GM10248 (cell line): ENCODE results near the gene PCBD1.

Source experiments
- CTCF ChIA-PET: fragments of 300-600 bp; sonication (Branson Sonifier 250); formaldehyde crosslinking; extraction: SDS; loops from one replicate; lab custom pipeline; 2021; ENCODE audit warnings: antibody characterized with exemption; lab: Yijun Ruan, JAX
- POLR2A ChIA-PET: fragments of 350-650 bp; sonication (Branson Sonifier 250); formaldehyde crosslinking; extraction: SDS; loops from one replicate; lab custom pipeline; 2020; ENCODE audit warnings: antibody characterized with exemption; lab: Yijun Ruan, JAX
- DNase-seq: peaks from one replicate; pipeline ENCODE4 v3.0.0; 2012; ENCODE audit errors: extremely low spot score
- TF ChIP-seq, protein P1 (sequence below): IDR thresholded peaks from 2 replicates; pipeline ENCODE4 v1.5.1; 2012; ENCODE audit warnings: mild to moderate bottlenecking, low read depth; ENCODE audit errors: extremely low read depth, missing control alignments, control extremely low read depth

PCBD1 gene

GRCh38 chr10:70887804-70888800 is at the start of gene PCBD1:
PCBD1 (minus strand) TSS chr10:70888565; CDS start chr10:70888533, 32 bp downstream.
- CTCF ChIA-PET: interaction anchor here (0.7 to 3.0 kb wide), 7 partner anchors 8 to 337 kb away, joined by 3 to 12 read pairs (median 3); partner anchors contain the start of gene SGPL1
- DNase-seq: peak; percentile 87
- POLR2A ChIA-PET: no interaction called here
- TF ChIP-seq, protein P1, sequence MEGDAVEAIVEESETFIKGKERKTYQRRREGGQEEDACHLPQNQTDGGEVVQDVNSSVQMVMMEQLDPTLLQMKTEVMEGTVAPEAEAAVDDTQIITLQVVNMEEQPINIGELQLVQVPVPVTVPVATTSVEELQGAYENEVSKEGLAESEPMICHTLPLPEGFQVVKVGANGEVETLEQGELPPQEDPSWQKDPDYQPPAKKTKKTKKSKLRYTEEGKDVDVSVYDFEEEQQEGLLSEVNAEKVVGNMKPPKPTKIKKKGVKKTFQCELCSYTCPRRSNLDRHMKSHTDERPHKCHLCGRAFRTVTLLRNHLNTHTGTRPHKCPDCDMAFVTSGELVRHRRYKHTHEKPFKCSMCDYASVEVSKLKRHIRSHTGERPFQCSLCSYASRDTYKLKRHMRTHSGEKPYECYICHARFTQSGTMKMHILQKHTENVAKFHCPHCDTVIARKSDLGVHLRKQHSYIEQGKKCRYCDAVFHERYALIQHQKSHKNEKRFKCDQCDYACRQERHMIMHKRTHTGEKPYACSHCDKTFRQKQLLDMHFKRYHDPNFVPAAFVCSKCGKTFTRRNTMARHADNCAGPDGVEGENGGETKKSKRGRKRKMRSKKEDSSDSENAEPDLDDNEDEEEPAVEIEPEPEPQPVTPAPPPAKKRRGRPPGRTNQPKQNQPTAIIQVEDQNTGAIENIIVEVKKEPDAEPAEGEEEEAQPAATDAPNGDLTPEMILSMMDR: no peak

- DNase-seq: no peak
- TF ChIP-seq, protein P1: no peak
- POLR2A ChIA-PET: no interaction called here
- CTCF ChIA-PET: interaction anchor here (2.0 kb wide), 1 partner anchor 11 kb away, joined by 5 read pairs; no protein-coding TSS in a partner anchor
These were observed 49.3 kb upstream of the PCBD1 start for GRCh38 chr10:70937661-70938060.

- ChIA-PET CTCF (interaction anchor here (1.2 to 2.0 kb wide), 2 partner anchors 9 to 11 kb away, joined by 3 to 5 read pairs; no protein-coding TSS in a partner anchor), POLR2A (no interaction called here)
- TF ChIP-seq, protein P1: no peak
- DNase-seq: no peak
These were observed 47.7 kb upstream of the PCBD1 start for GRCh38 chr10:70936111-70936510.

DNA sequence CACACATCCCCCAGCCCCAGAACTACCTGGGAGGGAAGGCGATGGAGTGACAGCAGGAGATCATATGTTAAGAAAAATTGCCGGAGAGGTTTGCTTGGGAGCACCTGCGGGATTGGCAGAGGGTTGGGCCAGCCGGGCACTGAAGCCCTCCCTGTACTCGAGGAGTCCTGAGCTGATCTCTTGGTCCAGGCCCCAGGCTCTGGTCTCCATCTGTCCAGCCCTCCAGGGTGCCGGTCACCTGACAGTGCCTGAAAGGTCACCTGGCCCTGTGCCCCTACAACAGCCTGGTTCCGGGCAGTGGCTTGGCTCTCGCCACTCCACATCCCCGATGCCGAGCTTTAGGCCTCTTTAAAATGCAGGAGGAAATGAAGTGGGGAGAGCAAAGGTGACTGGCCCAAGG is 47.3 kb upstream of the PCBD1 start:
- CTCF ChIA-PET: interaction anchor here (2.0 kb wide), 1 partner anchor 9 kb away, joined by 5 read pairs; no protein-coding TSS in a partner anchor
- POLR2A ChIA-PET: no interaction called here

DNA sequence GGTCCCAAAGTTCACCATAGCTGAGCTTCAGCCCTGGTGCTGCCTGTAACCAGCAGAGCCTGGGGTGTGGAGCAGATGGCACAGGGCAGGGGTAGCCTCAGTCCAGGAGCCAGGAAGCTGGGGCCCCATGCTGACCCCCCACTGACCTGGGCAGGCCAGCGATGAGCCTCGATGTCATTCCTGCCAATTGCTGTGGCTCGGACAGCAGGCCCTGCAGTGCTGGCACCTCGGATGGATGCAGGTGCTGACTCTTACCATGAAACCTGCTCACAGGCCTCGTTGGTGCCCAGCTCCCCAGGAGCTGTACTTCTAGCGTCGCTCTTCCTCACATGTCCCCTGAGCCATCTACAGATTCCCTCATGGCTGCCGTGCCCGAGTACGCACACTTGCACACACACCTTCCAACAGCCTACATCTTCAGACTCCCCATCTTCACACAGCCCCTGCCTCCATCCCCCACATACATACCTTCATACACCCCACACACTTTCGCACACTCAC is 46.8 kb upstream of the PCBD1 start:
- ChIA-PET CTCF (interaction anchor here (0.8 kb wide), 1 partner anchor 10 kb away, joined by 3 read pairs; no protein-coding TSS in a partner anchor), POLR2A (no interaction called here)
- no peak for DNase-seq
- TF ChIP-seq, protein P1: no peak

More for the DNA sequence above, 47.3 kb upstream of the PCBD1 start:
- TF ChIP-seq, protein P1: no peak
- no peak for DNase-seq

DNA sequence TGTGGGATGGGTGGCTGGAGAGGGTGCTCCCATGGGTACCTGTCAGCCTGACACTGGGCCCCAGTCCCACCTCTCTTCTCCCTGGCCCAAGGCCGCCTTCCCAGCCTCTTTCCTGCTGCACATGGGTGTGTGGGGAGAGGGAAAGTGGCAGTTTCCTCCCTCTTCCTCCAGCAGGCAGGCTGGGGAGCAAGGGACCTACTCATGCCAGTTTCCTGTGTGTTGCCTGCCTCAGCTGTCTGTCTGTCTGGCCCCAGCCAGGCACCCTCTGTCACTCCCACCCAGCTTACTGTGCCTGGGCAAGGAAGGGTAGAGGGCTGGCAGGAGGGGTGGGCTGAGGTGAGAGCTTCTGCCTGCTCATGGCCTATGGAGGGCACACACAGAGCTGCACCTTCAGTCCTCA is 46.3 kb upstream of the PCBD1 start:
- POLR2A ChIA-PET: no interaction called here
- TF ChIP-seq, protein P1: no peak
- CTCF ChIA-PET: interaction anchor here (0.8 kb wide), 1 partner anchor 10 kb away, joined by 3 read pairs; no protein-coding TSS in a partner anchor
- DNase-seq: no peak
